GM18511 (cell line): Measurements from ENCODE around the gene PLA2G6.
"Not testable (repeated sequence)": the region's sequence is repeated elsewhere in the genome, so short reads cannot be mapped to it uniquely, and the experiment has no call there.

Source experiments
- ATAC-seq: cut with Tn5 transposase; IDR thresholded peaks from one replicate; pipeline ENCODE4 v1.9.1; 2021; ENCODE audit warnings: mild to moderate bottlenecking, moderate library complexity; ENCODE audit not compliant: unreplicated experiment

Gene PLA2G6

DNA sequence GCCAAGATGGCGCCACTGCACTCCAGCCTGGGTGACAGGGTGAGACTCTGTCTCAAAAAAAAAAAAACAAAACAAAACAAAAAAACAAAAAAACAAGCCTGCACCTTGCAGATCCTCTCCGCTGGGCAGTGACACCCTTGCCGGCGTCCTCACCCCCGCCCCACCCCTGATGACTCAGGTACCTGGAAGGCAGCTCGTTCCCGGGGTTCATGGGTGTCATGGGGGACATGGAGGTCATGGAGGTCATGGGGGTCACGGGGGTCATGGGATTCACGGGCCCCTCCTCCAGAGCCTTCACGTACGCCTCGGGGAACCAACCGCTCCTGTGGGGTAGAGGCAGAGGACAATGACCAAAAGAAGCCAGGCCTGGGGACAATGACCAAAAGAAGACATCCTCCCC, 94.7 kb downstream of the PLA2G6 start:
- no peak for ATAC-seq

- ATAC-seq, result no peak
Observed at GRCh38 chr22:38086001-38086845, 95.4 kb downstream of the PLA2G6 start.

GRCh38 chr22:38085501-38085900, 96.1 kb downstream of the PLA2G6 start:
- no peak for ATAC-seq

DNA sequence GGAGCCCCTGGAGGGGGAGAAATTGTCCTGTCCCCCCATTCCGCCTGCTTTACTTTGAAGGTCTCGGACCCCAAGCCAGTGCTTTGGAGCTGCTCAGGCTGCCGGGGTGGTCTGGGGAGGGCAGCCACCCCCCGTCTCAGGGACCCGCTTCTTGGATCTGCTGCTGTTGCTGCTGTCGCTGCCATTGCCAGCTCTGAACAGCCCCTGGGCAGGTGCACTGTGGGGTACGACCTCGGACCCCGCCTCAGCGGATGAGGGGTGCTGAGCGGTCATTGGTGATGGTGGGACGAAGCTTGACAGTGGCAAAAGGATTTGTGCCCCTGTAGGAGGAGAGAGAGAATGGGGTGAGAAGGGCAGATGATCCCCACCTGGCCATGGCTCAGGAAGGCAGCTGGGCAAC, 96.6 kb downstream of the PLA2G6 start:
- ATAC-seq, result no peak

GRCh38 chr22:38083931-38084631, 97.5 kb downstream of the PLA2G6 start, which contains the start of gene SLC16A8:
SLC16A8 (minus strand) TSS chr22:38084184; CDS start chr22:38082873, 1,311 bp downstream.
- ATAC-seq, result no peak

DNA sequence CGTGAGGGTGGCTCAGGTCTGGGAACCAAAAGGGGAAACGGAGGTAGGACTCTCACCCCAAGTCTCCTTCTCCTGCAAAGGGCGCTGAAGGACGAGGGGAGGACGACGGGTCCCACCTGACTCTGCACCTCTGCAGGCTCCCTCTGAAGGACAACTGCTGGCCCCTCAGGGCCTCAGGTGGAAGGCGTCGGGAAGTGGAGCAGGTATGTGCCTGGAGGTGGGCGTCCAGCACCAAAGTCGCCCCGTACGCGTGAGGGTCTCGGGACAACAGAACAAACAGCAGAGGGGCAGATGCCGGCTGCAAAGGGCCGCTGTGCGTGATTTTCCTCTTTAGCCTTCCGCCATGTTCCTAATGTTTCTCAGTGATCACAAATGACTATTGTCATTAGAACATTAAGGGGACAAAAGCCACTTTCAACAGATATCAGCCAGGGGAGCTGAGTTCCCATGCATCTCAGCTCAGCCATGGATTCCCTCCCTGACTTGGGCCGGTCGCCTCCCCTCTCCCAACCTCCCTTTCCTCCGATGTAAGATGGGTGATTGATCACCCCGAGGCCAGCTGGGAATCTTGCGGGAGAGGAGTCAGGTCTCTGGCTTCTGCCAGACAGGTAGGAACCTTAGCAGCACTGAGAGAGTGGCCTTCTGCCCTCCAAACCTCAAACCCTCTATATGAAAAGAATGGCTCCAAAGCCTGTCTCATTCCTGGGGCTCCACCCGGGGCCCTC, 98.5 kb downstream of the PLA2G6 start:
- no peak for ATAC-seq

DNA sequence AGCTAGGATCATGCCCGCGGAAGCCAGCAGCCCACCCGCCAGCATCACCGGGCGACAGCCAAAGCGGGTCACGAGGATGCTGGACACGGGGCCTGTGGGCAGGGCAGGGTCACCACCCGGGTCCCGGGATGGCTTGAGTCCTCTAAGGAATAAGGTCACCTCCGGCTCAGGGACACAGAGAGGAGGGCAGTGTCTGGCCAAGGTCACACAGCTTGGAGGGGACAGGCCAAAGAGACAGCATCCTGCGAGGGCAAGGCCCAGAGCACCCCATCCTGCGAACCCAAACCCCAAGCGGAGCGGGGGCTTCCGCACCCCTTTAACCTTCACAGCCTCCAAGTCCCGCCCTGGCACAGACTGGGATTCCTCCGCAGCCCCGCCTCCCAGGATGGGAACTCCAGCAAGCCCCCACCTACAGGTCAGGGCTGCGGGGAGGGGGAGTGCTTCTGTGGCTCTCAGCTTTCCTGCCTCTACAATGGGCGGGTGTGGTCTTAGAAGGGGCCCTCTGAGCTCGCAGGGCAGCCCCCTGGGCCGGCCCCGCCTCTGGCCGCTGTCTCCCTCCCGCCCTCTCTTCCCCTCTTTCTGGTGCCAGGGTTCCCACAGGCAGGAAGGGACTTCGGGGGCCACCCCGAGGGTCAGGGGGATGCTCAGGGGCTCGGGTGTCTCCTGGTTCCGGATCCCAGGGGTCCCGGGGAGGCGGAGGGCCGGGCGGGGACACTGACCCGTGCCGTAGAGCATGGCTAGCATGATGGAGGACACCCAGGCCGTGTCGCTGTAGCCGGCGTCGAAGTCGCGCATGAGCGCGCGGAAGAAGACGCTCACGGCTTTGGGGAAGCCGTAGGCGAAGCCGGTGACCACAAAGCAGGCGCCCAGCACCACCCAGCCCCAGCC, 99.4 kb downstream of the PLA2G6 start:
- no peak for ATAC-seq

DNA sequence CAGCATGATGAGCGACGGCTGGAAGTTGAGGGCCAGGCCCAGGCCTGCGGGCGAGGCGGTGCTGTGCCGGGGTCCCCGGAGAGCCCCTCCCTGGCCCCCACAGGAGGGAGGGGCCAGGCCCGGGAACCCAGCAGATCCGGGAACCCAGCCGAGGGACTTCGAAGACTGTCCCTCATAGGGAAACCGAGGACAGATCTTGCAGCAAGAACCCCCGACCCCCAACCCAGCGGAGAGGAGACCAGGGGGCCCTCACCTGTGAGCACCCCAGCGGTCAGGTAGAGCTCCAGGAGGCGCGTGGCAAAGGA, 100.0 kb downstream of the PLA2G6 start:
- ATAC-seq, result no peak

GRCh38 chr22:38080850-38081635, 100.6 kb downstream of the PLA2G6 start:
- no peak for ATAC-seq

DNA sequence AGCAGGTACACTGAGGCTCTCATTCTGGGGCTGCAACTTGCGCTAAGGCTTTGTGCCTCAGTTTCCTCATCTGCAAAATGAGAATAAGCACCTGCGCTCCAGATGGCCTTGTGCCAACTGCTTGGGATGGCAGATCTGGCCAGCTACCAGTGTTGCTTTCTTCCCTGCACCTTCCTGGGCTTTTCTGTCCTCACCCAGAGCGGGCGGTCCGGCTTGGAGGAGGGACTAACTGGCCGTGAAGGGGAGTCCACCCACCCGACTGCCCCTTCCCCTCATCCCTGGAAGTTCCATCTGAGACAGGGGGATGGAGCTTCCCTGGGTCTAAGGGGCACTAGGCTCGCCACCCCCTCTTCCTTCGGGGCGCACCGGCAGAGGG, 101.2 kb downstream of the PLA2G6 start:
- ATAC-seq, result no peak

- no peak for ATAC-seq
Observed at GRCh38 chr22:38079804-38080203, 101.8 kb downstream of the PLA2G6 start.

DNA sequence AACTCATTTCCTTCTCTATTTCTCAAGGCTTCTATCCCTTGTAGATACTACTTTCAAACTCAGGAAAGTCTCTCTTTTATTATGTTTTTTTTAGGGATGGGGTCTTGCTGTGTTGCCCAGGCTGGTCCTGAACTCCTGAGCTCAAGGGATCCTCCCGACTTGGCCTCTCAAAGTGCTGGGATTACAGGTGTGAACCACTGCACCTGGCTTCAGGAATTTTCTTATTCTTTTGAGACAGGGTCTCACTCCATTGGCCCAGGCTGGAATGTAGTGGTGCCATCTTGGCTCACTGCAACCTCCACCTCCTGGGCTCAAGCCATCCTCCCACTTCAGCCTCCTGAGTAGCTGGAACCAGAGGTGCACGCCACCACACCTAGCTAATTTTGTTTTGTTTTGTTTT, 102.4 kb downstream of the PLA2G6 start:
- not testable (repeated sequence) for ATAC-seq

- no peak for ATAC-seq
Observed at GRCh38 chr22:38078046-38078840, 103.4 kb downstream of the PLA2G6 start.

DNA sequence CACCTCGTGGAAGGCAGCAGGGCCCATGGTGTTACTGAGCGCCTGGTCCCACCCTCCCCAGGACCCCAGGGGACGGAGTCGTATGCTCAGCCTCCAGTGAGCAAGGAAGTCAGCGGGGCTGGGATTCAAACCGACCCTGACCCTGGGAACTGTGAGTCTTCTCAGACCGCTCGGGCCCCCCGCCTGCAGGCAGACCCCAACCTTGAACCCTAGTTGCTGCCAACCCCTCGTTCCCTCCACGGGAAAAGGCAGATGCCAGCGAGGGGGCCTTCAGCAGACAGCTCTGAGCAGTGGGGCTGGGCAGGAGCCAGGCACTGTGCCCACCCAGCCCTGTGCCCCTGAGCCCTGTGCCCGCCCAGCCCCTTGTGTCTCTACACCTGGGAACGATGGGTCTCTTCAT, 104.0 kb downstream of the PLA2G6 start:
- ATAC-seq, result no peak

DNA sequence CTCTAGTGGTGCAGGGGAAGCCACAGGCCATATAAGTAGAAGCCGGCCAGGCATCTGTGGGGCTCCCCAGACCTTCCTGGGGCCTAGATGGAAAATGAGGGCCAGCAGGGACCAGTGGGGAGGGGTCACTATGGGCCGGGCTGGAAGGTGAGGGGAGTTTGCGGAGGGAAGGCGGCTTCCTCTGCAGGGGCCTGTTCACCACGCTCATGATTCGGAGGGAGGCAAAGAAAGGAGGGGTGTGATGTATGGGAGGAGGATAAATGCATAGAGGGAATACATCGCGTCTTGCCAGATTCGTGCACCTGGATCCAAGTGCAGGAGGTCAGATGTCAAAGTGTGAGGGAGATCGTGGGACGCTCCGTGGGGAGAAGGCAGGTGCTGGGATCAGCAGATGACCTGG, 104.5 kb downstream of the PLA2G6 start:
- ATAC-seq, result no peak

DNA sequence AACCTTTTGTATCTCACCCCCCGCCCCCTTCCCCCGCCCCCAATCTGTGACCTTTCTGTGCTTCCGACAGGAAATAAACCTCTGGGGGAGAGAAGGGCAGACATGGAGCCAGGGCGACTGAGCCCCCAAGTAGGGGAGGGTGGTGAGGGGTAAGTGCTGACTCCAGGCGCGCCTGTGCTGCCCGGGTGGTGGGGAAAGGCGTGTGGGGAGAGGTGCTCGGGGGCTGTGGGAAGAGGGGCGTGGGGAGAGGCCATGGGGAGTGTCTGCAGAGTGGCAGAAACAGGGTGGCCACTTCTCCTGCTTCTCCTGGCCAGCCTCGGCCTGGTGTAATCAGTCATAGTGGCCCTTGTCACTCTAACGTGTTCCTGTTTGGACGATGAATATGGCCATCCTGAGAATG, 105.7 kb downstream of the PLA2G6 start:
- no peak for ATAC-seq

DNA sequence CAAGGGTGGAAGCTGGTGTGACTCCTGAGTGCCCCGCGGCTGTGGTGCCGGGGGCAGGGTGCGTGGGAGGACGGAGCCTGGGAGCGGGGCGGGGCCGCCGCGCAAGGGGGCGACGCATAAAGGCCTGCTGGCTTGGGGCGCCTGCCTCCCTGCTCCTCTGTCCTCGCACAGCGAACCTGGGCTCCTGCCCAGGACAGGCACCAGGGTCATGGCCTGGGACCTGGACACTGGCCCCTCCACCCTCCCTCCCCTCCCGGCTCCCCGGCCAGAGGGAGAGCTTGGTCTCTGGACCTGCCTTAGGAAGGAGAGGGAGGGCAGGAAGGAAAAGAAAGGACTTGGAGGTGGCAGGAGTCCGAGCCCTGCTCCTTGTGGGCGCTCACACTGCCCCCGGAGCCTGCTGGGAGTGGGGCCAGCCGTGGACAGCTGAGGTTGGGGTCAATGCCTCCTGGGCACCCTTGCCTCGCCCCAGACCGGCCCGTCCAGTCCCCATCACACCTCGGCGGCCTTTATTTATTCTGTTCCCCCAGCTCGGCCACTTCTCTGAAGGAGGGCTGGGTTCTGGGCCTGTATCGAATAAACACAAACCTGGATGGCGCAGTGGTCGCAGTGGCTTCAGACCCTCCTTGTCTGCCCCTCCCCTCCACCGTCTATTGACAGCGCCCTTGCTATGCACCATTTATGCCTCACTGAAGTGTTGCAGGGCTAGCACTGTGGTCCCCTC, 106.4 kb downstream of the PLA2G6 start:
- no peak for ATAC-seq
